MCF 10A (cell line): ENCODE results near the gene PDCD1. TPM values are rescaled to one million over a fixed set of nuclear protein-coding genes. Genes with fewer than 3 reads are reported as not detected.

Experiments
- BruUV-seq: library from RNA; stranded (reverse); fragments of 400-500 nt; replicated peaks from 2 replicates; lab custom pipeline; 2021; lab: Mats Ljungman, UMichigan
- CTCF ChIA-PET: fragments of 300-600 bp; sonication (Branson Sonifier 250); formaldehyde crosslinking; extraction: SDS; loops from one replicate; lab custom pipeline; 2021; ENCODE audit warnings: antibody characterized with exemption, inconsistent platforms; lab: Yijun Ruan, JAX
- POLR2A ChIA-PET: fragments of 300-600, 350-650 bp; sonication (Branson Sonifier 250); formaldehyde crosslinking; extraction: SDS; loops from one replicate; lab custom pipeline; 2020; ENCODE audit warnings: antibody characterized with exemption, inconsistent platforms; lab: Yijun Ruan, JAX
- DNase-seq: peaks from one replicate; pipeline ENCODE4 v3.0.0-alpha.2; 2018; ENCODE audit not compliant: unreplicated experiment
- H3K27ac Mint-ChIP-seq: one replicate; pipeline ENCODE4 v1.8.0; 2022; ENCODE audit warnings: mild to moderate bottlenecking, low read depth, mixed read lengths; ENCODE audit not compliant: unreplicated experiment
- H3K27me3 Mint-ChIP-seq: one replicate; pipeline ENCODE4 v1.8.0; 2022; ENCODE audit warnings: mixed read lengths; ENCODE audit not compliant: insufficient read depth, unreplicated experiment
- H3K36me3 Mint-ChIP-seq: one replicate; pipeline ENCODE4 v1.8.0; 2022; ENCODE audit warnings: mild to moderate bottlenecking, moderate library complexity, mixed read lengths; ENCODE audit not compliant: insufficient read depth, unreplicated experiment
- H3K4me1 Mint-ChIP-seq: one replicate; pipeline ENCODE4 v1.8.0; 2022; ENCODE audit warnings: mixed read lengths; ENCODE audit not compliant: insufficient read depth, unreplicated experiment
- H3K4me3 Mint-ChIP-seq: one replicate; pipeline ENCODE4 v1.8.0; 2022; ENCODE audit warnings: mild to moderate bottlenecking, moderate library complexity, mixed read lengths; ENCODE audit not compliant: unreplicated experiment
- H3K9me3 Mint-ChIP-seq: one replicate; pipeline ENCODE4 v1.8.0; 2022; ENCODE audit warnings: mixed read lengths; ENCODE audit not compliant: unreplicated experiment
- intact Hi-C: fragments of 100-400 bp; cut with micrococcal nuclease; formaldehyde crosslinking; loops from 2 replicates; pipeline ENCODE4 v1.14.1; 2022
- total RNA-seq: library from RNA; stranded (reverse); gene quantifications from 2 replicates; pipeline ENCODE4 v1.2.3, GENCODE V29; 2022
- TF ChIP-seq, protein P1 (sequence below): fragments of 200-600 bp; IDR thresholded peaks from one replicate; pipeline ENCODE4 v1.8.0; 2022; ENCODE audit warnings: antibody characterized with exemption, mild to moderate bottlenecking; ENCODE audit not compliant: unreplicated experiment

Gene PDCD1
- total RNA-seq, 1 experiment from 2014 or later = not detected

DNA sequence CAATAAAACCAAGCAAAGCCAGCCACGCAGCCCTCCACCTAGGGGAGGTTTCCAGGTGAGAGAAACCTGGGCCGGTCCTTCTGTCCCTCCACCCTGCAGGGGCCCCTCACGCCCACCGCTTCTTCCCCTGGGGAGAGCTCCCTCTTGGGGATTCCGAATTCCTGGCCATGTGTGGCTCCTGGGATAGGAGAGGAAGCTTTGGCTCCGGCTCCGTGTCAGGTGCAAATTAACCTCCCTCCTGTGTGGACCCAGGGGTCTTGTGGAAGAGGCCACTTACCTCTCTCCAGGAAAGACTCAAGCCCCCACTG, 15.1 kb upstream of the PDCD1 start:
- no peak for DNase-seq
- Mint-ChIP-seq H3K27me3 (peaks cover 2% of the 10 kb centered on the region), H3K36me3 (no peaks in the 10 kb centered on the region), H3K4me1 (no peaks in the 10 kb centered on the region), H3K4me3 (no peak overlapping the region), H3K27ac (no peak overlapping the region), H3K9me3 (no peaks in the 10 kb centered on the region)
- ChIA-PET CTCF (interaction anchor here (0.7 to 1.2 kb wide), 2 partner anchors 48 to 138 kb away, joined by 3 read pairs; no protein-coding TSS in a partner anchor), POLR2A (no interaction called here)
- BruUV-seq = no TSS peak
- TF ChIP-seq, protein P1, sequence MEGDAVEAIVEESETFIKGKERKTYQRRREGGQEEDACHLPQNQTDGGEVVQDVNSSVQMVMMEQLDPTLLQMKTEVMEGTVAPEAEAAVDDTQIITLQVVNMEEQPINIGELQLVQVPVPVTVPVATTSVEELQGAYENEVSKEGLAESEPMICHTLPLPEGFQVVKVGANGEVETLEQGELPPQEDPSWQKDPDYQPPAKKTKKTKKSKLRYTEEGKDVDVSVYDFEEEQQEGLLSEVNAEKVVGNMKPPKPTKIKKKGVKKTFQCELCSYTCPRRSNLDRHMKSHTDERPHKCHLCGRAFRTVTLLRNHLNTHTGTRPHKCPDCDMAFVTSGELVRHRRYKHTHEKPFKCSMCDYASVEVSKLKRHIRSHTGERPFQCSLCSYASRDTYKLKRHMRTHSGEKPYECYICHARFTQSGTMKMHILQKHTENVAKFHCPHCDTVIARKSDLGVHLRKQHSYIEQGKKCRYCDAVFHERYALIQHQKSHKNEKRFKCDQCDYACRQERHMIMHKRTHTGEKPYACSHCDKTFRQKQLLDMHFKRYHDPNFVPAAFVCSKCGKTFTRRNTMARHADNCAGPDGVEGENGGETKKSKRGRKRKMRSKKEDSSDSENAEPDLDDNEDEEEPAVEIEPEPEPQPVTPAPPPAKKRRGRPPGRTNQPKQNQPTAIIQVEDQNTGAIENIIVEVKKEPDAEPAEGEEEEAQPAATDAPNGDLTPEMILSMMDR = no peak
- intact Hi-C loops = no loop called here

- BruUV-seq = no TSS peak
- ChIA-PET CTCF (interaction anchor here (1.2 kb wide), 1 partner anchor 47 kb away, joined by 3 read pairs; no protein-coding TSS in a partner anchor), POLR2A (no interaction called here)
- H3K27me3 Mint-ChIP-seq = peaks cover 7% of the 10 kb centered on the region
- TF ChIP-seq, protein P1 = no peak
- no peak overlapping the region for H3K4me3 Mint-ChIP-seq
- no peak for DNase-seq
- H3K36me3 Mint-ChIP-seq = no peaks in the 10 kb centered on the region
- H3K4me1 Mint-ChIP-seq = peaks cover 5% of the 10 kb centered on the region
- no peak overlapping the region for H3K27ac Mint-ChIP-seq
- H3K9me3 Mint-ChIP-seq = no peaks in the 10 kb centered on the region
- intact Hi-C loops = no loop called here
These were observed 14.5 kb upstream of the PDCD1 start for GRCh38 chr2:241873081-241873802.

DNA sequence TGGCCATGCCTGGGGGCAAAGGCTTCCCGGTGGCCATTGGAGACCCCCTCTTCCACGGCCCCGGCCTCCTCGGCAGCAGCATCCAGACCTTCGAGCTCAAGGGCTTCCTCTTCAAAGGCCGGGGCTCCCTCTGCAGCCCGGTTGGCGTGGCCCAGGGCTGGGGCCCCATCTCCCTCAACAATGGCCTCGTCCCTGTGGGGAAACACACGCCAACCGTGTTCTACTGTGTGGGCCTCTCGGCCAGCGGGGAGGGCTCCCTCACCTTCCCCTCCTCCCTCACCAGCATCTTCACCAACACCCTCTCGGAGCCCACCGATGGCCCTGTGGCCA, 13.6 kb upstream of the PDCD1 start:
- intact Hi-C loops = no loop called here

GRCh38 chr2:241871538-241872312, 13.0 kb upstream of the PDCD1 start:
- peaks cover 6% of the 10 kb centered on the region for H3K4me1 Mint-ChIP-seq
- no peak overlapping the region for H3K27ac Mint-ChIP-seq
- CTCF ChIA-PET = no interaction called here
- H3K36me3 Mint-ChIP-seq = no peaks in the 10 kb centered on the region
- no peaks in the 10 kb centered on the region for H3K9me3 Mint-ChIP-seq
- intact Hi-C loops = no loop called here
- no peak for DNase-seq
- BruUV-seq = no TSS peak
- peaks cover 11% of the 10 kb centered on the region for H3K27me3 Mint-ChIP-seq
- POLR2A ChIA-PET = no interaction called here
- TF ChIP-seq, protein P1 = no peak
- no peak overlapping the region for H3K4me3 Mint-ChIP-seq

More for the DNA sequence above, 13.6 kb upstream of the PDCD1 start:
- Mint-ChIP-seq H3K4me1 (peaks cover 6% of the 10 kb centered on the region), H3K27me3 (peaks cover 11% of the 10 kb centered on the region), H3K27ac (no peak overlapping the region), H3K4me3 (no peak overlapping the region), H3K36me3 (no peaks in the 10 kb centered on the region), H3K9me3 (no peaks in the 10 kb centered on the region)
- no TSS peak for BruUV-seq
- TF ChIP-seq, protein P1 = no peak
- no peak for DNase-seq
- POLR2A ChIA-PET = no interaction called here
- CTCF ChIA-PET = no interaction called here
